Astrocyte (in vitro differentiated cells and primary cell): ENCODE data around the gene CRY2.

ENCODE experiments used
- EZH2 ChIP-seq: IDR thresholded peaks from 2 replicates; pipeline ENCODE4 v1.6.1; 2012; ENCODE audit warnings: mild to moderate bottlenecking, low read length, inconsistent platforms; ENCODE audit not compliant: insufficient read depth
- TF ChIP-seq, protein P1 (sequence below): IDR thresholded peaks from 2 replicates; pipeline ENCODE4 v1.5.1; 2011; ENCODE audit warnings: low read depth, mild to moderate bottlenecking, inconsistent platforms, low read length, moderate library complexity; ENCODE audit not compliant: insufficient read depth

DNA sequence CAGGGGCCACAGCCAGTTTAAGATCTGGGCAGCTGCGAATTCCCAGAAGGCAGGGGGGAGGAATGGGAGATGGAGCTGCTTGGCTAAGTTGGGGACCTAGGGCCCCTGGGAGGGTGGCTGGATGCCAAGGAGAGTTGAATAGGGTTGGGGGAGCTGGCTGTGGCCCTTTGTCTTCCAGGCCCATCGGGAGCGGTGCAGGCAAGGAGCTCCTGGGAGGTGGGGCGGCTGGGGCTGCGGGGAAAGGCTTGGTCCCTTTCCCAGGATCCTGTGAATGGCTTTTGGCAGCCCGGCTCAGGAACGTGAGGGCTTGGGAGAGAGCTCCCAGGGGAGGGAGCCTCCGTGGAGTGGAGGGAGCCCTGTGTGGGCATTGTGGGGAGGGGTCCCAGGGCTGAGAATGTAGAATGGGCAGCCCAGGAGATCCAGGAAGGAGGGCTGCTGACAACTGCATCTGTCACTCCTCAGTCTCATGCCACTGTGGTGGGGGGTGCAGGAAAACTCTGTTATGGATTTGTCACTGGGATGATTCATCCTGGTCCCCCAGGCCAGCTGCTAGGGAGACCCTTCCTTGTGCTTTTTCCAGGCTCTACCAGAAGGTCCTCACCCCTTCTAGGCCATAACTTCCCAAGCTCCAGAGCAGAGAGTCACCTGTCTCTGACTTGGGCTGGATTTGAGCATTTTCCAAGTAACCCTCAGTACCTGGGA, 53.8 kb downstream of the CRY2 start:
- TF ChIP-seq, protein P1, sequence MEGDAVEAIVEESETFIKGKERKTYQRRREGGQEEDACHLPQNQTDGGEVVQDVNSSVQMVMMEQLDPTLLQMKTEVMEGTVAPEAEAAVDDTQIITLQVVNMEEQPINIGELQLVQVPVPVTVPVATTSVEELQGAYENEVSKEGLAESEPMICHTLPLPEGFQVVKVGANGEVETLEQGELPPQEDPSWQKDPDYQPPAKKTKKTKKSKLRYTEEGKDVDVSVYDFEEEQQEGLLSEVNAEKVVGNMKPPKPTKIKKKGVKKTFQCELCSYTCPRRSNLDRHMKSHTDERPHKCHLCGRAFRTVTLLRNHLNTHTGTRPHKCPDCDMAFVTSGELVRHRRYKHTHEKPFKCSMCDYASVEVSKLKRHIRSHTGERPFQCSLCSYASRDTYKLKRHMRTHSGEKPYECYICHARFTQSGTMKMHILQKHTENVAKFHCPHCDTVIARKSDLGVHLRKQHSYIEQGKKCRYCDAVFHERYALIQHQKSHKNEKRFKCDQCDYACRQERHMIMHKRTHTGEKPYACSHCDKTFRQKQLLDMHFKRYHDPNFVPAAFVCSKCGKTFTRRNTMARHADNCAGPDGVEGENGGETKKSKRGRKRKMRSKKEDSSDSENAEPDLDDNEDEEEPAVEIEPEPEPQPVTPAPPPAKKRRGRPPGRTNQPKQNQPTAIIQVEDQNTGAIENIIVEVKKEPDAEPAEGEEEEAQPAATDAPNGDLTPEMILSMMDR, result no peak
- no peak for TF ChIP-seq EZH2
